RKO (cell line): ENCODE data around the gene UQCC2.

ENCODE experiments used
- DNase-seq: peaks from one replicate; pipeline ENCODE4 v3.0.0-alpha.2; 2016; ENCODE audit warnings: low spot score

UQCC2 gene

DNA sequence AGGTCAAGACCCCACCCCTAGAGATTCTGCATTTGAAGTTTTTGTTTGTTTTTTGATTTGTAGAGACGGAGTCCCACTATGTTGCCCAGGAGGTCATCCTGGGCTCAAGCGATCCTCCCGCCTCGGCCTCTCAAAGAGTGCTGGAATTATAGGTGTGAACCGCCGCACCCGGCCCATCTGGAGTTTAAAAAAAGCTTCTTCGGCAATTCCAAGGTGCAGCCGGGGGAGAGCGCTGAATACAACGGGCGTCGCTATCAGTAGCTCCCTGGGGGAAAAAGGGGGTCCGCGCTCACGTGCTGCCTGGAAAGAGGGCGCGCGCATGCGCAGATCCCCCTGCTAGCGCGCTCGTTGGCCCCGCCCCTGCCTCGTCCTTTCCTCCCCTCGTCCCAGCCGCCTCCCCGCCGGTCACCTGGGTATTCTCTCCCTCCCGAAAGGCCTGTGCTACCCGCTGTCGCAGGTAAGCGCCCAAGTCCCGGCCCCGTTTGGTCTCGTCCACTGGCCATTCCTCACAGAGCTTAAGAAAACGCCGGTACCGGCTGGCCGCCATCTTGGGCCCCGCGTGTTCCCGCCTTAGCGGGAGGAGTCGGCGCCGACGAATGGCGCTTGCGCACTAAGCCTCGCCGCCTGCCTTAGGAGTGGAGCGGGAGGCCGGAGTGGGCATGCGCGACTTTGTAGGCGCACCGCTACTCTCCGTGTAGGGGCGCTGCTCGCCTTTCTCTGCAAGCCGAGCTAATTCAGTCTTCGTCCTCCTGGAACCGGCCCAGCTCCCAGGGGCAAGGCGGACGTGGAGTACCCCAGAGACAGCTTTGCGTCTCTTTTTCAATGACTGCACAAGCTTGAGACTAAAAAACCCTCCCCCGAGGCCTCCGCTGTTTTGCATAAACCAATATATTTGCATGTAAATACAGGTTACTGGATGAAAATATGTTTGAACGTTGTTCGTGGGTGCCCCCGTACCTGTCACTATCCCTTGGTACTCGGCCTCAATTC, at the start of gene UQCC2:
Gene UQCC2, minus strand, starts transcription at position 561 of the 990 bp plus-strand sequence. Its CDS starts 14 bp downstream, at position 547.
- DNase-seq = peak; percentile 97

DNA sequence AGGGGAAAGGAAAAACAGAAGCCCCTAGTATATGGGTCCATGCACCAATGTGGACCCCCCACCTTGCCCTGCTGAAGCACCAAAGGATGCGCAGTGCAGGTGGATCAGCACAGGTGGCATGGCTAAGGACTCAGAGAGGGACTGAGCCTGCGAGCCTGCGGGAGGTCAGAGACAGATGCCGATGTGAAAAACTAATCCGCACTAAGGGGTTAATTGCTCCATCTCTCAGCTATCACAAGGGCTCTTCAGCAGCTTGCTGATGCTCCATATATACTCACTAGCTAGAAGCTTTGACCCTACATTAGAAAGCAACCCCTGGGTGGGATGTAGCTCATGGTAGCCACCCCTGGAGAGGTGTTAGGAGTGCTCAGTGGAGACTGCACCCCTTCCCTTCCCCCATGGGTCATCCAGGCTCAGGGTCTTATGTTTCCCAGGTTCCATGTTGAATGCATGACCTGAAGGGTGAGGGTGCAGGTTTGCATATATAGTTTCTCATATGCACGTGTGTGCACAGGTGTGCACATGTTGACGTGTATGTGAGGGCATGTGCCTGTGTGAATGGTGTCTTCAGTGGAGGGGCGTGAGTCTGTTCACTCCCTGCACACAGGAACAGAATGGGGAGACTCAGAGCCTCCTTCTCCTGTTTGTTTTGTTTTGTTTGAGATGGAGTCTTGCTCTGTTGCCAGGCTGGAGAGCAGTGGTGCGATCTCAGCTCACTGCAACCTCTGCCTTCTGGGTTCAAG, 48.6 kb upstream of the UQCC2 start:
- no peak for DNase-seq

DNA sequence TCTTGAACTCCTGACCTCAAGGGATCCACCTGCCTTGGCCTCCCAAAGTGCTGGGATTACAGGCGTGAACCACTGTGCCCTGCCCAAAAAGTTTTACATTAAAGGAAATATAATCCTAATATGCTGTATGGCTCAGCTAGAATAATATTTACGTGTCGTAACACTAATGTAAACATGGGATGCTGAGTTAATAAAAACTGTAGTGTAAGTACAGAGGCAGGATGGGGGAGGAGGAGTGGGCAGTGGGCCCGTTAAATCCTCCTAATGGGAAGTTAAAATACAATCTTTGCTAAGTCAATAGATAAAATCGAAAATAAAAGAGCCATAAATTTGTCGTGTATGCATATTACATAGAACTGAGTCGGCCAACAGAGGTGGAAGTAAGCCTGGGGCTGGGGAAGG, 47.3 kb upstream of the UQCC2 start:
- no peak for DNase-seq

DNA sequence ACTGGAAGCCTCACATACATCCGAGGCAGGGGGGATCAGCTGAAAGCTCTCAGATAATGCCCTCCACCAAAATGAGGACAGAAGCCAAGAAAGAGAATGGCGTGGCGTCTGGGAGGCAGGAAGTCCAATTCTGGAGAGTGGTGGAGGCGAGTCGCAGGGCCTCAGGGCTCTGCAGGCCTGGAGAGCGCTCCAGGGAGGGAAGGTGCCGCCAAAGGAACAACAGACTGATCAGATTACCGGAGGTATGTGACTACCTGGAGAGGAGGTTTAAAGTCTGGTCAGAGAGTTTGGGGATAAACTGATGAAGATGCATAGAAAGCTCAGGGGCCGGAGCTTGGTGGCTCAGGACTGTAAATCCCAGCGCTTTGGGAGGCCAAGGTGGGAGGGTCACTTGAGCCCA, 46.4 kb upstream of the UQCC2 start:
- no peak for DNase-seq

DNA sequence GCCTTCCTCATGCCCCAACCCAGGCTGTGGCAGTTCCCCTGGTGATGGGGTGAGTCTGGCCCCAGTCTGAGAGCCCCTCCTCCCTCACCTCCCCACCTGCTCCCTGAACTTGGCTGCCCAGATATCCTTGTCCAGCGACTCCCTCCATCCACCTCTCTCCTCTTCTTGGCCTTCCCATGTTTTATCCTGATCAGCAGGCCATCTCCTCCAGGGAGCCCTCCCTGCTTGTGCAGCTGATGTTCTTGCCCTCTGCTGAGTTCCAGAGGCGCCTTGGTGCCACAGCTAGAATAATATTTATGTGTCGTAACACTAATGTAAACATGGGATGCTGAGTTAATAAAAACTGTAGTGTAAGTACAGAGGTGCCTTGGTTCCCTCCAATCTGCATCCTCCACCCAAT, 45.6 kb upstream of the UQCC2 start:
- DNase-seq = no peak

DNA sequence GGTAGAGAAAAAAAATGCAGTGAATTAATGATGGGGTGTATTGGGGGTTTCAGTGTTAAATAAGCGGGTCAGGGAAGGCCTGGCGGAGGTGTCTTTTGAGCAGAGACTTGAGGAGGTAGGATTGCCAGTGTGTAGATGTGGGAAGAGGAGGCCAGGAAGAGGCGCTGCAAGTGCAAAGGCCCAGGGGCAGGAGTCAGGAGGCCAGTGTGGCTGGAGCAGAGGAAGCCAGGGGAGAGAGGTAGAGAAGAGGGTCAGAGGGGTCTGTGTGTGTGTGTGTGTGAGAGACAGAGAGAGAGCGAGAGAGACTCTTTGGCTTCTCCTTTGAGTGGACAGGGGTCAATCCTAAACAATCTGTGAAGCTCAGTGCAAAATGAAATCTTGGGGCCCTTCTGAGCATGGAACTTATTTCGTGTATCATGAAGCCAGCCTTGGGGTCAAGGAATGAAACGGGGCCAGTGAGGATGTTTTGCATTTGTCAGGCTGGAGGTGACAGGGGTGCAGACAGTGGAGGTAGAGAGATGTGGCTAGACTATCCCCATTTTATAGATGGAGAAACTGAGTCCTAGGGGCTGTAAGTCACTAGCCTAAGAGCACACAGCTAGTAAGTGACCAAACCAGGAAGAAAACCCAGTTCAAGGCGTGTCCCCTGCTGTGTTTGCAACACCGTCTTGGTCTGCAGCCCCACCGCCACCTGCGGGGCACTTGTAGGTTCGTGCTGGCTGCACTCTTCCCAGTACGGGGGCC, 44.9 kb upstream of the UQCC2 start:
- no peak for DNase-seq

DNA sequence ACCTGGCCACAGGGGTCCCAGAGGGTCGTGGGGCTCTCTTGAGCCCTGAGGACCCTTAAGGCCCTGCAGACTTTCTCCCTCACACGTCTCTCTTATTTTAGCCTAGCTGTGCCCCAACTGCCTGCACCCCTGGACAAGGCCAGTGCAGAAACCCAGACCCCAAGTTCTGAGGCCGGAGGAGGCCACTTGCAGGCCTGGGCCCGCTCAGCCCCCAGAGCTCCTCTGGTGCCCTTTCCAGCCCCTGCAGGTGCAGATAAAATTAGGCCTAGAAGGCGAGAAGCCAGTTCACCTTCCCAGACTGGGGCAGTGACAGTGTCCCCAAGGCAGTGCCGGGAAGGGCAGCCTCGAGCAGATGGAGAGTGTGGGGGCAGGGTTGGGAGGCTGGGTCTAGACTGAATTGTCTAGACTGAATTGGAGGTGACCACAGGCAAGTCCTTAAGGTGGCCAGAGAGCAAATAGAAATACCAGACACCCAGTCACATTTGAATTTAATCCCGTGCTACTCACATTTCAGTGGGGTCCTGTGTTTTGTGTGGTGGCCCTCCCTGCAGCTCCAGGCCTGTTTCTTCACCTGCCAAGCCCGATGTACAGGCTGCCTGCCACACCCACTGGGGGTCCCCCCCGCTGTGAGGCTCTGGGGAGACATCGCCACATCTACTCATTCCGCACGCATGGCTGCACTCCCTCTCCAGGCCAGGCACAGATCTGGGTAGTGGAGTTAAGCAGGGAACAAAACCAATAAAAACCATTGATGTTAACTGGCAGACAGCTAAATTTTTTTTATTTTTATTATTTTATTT, 43.8 kb upstream of the UQCC2 start:
- no peak for DNase-seq

DNA sequence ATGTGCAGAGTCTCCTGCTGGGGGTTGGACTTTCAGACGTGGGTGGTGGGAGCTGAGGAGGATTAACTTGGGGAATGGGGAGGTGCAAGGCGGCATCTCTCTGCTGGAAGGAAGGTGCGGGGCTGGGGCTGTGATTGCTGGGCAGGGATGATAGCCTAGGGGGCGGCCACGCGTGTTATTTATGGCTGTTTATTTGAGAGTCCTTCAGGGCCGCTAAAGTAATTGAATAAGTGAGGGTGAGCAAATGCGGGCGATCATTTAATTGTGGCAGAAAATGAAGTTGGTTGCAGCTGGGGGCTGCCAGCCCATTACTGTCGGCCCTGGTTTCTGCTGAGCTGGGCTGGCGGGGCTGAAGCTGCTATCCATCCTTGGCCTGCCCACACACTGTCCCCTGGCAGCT, 42.7 kb upstream of the UQCC2 start:
- DNase-seq = no peak

DNA sequence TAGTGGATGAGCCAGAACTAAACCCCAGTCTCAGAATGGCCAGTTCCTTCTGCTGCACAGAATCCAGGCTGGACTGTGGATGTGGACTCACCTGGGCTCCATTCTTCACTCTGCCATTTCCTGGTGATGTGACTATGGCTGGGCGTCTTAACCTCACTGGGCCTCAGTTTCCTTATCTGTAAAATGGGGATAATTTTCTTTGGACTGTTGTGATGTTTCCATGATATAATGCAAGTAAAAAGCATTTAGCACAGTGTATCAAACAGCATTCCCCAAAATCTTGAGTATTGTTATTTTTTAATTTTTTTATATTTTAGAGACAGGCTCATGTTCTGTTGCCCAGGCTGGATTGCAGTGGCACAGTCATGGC, 41.1 kb upstream of the UQCC2 start:
- DNase-seq = no peak

DNA sequence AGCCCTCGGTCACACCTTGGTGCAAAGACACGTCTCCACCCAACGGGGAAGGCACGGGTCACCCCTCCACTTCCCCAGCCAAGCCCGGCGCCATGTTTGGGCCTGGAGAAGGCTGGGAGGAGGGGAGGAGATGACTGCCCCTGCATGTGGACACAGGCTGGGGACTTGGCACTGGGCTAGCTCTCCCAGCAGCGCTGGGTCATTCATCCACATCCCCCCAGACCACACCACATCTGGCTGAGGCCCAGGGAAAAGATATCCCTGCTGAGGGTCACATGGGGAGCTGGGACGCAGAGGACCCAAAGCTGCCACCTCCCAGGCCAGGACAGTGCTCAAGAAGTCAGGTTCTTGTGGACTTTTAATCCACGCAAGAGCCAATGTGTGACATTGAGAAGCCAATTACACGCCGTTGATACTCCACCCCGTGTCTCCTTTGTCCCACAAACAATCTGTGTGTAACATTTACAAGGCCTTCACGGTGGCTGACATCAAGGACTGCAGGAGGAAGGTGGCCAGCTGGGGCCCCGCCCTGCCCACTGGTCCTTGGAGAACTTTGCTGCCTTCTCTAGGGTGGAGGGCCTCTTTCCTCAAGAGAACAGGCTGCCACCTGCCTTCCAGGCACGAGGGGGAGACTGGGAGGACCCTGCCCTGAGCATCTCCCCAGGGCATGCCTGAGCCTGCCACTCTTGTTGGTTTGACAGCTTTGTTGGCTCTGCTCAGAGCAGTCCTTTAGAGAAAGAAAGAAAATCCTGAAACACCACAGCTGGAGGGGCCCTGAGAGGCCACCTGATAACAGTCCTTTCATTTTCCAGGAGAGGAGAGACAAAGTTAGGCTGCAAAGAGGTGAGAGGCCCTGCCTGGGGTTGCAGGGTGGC, 40.5 kb upstream of the UQCC2 start:
- DNase-seq = no peak

DNA sequence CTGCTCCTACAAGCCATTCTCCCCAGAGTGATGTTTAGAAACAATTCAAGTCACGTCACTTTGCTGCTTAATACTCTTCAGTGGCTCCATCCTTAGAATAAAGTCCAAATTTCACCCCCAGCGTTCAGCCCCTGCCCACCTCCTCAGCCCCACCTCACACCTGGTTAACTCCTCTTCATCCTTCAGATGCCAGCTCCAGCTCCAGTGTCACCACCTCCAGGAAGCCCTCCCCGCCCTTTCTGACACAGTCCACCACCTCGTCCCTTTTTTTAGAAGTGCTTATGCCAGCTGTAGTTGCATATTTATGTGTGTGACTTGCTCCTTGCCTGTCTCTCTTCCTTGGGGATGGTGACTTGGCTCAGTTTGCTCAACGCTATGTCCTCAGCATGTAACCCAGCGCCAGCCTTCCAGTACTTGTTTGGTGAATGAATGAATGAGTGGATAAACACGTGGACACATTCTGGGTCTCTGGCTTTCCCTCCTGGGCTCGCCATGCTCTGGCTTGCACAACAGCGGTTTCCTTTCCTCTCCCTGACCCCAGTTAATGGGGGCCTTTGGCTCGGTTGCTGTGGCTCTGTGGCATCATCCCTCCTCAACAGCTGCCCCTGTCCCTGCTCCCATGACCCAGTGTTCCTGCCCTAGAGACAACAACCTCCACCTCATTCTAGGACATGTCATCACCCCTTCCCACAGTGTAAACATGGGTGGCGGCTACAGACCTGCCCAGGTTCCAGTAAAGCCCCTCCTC, 38.9 kb upstream of the UQCC2 start:
- DNase-seq = no peak

DNA sequence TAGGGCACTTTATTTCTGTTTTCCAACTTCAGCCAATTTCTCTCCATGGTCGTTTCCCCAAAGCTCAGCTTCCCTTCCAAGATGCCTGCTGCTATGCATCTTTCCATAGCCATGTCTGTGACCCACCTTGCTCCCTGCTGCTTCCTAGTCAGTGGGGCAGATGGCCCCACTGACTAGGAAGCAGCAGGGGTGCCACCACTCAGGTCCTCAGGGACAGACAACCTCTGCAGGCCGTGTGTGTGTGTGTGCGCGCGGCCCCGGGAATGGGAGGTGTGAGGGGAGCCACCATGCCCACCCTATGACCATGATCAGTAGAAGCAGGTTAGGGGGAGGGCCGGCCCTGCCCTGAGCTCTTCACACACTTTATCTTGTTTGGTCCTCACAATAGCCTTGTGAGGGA, 37.9 kb upstream of the UQCC2 start:
- no peak for DNase-seq

DNA sequence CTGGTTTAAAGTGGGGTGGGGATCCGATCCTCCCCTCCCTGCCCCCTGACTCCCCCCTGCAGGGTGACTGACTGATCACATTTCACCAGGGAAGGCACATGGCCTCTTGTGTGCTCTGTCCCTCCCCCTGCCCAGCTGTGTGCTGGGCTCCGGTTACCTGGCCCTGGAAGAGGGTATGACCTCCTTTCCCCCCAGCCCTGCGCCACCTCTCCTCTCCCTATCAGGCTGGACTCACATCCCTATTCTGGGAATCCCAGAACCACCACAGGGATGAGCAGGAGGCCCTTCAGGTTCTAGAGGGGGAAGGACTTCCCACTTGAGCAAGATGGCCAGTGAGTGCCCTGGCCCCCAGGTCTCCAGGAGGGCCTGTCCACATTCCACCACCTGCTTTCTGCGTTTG, 37.3 kb upstream of the UQCC2 start:
- DNase-seq = no peak

DNA sequence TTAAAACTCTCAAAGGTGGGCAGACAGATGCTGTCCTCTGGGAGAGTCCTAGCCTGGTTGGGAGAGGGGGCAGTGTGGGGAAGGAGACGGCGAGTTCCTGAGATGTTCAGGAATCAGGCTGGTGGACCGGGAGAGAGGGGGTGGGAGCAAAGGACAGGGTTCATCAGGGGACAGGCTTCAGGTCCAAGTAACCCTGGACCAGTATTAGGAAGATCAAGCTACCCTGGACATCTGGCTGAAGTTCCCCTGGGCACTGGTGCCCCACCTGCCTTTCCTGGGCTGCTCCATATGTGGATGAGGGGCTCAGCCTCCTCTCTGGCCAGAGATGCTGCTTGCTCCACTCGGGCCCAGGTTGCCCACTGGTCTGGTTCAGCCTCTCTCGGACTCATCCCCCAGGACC, 36.3 kb upstream of the UQCC2 start:
- no peak for DNase-seq

DNA sequence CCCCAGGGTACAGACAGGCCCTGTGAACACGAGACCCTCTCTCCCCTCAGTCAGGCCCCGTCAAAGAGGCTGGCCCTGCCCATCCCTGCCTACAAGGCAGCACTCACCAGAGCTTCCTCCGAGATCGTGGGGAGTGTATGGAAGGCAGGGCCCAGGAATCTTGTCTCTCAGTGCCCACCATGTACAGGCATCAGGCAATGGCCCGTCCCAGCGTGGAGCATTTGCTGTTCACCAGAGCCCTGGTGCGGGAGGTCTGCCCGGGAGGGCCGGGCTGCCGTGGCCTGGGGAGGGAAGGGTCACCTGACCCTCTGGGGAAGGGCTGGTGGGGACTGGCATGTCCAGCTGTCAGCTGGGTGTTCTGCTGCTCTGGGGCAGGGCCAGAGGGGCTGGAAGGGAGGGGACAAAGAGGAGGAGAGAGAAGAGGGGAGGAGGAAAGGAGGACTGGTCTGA, 35.2 kb upstream of the UQCC2 start, which contains the start of gene IP6K3:
Gene IP6K3, minus strand, starts transcription at position 255 of the 450 bp plus-strand sequence. CDS start 11,429 bp downstream, outside the sequence.
- no peak for DNase-seq

DNA sequence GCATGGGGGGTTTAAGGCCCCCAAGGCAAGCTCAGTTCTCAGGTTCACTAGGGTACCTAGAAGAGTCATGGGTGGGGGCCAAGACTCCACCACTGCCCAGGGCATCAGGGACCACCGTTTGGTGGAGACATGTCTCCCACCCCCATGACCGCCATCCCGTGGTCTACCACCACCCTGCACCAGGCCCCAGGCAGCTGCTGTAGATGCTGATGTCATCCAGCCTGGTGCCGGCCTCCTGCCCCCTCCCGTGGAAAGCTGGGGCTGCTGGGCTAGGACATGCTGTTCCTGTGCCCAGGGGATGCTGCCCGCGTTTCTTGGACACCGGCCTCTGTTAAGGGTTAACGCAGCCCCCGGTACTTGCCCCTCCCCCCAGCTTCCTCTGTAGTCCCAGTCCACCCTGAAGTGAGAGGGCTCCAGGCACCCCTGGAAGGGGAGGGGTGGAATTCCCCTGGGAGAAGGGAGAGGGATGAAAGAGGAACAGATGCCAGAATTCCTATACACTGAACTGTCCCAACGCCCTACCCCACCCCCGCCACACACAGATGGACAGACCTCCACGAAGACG, 34.6 kb upstream of the UQCC2 start:
- DNase-seq = no peak

DNA sequence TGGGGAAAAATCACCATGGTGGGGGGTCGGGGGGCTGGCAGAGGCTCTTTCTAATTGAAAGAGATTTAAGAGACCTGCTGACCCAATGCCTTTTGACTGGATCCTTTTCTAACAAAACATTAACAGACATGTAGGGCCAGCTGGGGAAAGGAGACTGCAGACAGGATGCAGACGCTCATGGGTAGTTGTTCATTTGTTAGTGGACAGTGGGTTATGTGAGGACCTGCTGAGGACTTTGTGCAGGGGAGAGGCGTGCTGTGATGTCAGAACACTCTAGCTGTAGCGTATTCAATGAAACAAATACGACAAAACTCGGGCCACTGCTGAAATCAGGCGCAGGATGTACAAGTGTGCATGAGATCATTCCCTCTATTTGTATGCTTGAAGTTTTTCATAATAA, 34.0 kb upstream of the UQCC2 start:
- DNase-seq = no peak

DNA sequence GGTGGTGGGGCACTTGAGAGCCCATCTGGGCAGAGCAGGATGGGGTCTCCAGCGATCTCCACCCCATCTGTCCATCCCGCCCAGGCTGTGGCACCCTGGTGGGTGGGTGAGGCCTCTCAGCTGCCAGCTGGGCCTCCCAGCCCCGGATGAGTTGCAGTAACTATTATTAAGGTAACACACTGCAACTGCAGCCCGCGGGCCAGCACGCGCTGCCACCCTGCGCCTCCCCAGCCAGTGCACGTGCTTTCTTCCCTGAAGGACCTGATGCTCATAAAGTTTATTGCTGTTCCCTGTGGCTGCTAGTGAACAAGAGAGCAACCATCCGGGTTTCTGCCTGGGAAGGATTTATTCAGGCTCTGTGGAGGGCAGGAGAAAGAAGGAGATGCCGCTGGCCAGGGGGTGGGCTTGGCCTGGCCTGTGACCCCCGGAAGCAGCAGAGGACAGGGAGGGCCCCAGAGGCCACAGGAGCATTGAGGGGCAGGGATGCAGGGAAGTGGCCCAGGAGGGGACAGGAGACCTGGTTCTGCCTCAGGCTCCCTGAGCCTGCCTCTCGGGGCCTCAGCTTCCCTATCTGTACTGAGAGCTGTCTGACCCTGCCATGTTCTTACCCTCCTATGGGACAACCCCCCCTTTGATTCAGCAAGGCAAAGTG, 33.5 kb upstream of the UQCC2 start:
- no peak for DNase-seq
